ENCODE data around the gene RBM44.

The RBM44 gene

GRCh38 chr2:237870126-237870525, 71.5 kb downstream of the RBM44 start:
- no peak for DNase-seq (ENCODE audit: low read depth)

- no peak for DNase-seq (ENCODE audit: low read depth)
Measured at GRCh38 chr2:237870754-237871651, 72.4 kb downstream of the RBM44 start.

- DNase-seq (ENCODE audit: low read depth) = no peak
Measured at GRCh38 chr2:237872178-237872887, 73.8 kb downstream of the RBM44 start.

- DNase-seq (ENCODE audit: low read depth) = no peak
Measured at GRCh38 chr2:237873421-237873831, 74.8 kb downstream of the RBM44 start.

- DNase-seq (ENCODE audit: low read depth) = no peak
Measured at GRCh38 chr2:237873897-237874551, 75.4 kb downstream of the RBM44 start.

GRCh38 chr2:237874585-237875161, 76.1 kb downstream of the RBM44 start:
- peak; percentile 43 for DNase-seq (ENCODE audit: low read depth)

GRCh38 chr2:237875256-237876060, 76.9 kb downstream of the RBM44 start:
- DNase-seq (ENCODE audit: low read depth) = no peak

GRCh38 chr2:237876061-237876526, 77.5 kb downstream of the RBM44 start:
- no peak for DNase-seq (ENCODE audit: low read depth)

GRCh38 chr2:237876532-237876931, 78.0 kb downstream of the RBM44 start:
- DNase-seq (ENCODE audit: low read depth) = no peak

- DNase-seq (ENCODE audit: low read depth) = no peak
Measured at GRCh38 chr2:237876951-237877491, 78.4 kb downstream of the RBM44 start.

GRCh38 chr2:237877576-237878307, 79.2 kb downstream of the RBM44 start:
- no peak for DNase-seq (ENCODE audit: low read depth)

GRCh38 chr2:237878321-237879057, 79.9 kb downstream of the RBM44 start:
- DNase-seq (ENCODE audit: low read depth) = no peak

- peak; percentile 63 for DNase-seq (ENCODE audit: low read depth)
Measured at GRCh38 chr2:237879058-237879430, 80.5 kb downstream of the RBM44 start.

GRCh38 chr2:237879991-237880560, 81.5 kb downstream of the RBM44 start:
- DNase-seq (ENCODE audit: low read depth) = no peak

- DNase-seq (ENCODE audit: low read depth) = no peak
Measured at GRCh38 chr2:237882510-237883481, 84.2 kb downstream of the RBM44 start.

- DNase-seq (ENCODE audit: low read depth) = no peak
Measured at GRCh38 chr2:237883951-237884446, 85.4 kb downstream of the RBM44 start.

- no peak for DNase-seq (ENCODE audit: low read depth)
Measured at GRCh38 chr2:237884681-237885080, 86.1 kb downstream of the RBM44 start.
